ENCODE measurements around the gene SPESP1. TPM values are rescaled to one million over a fixed set of nuclear protein-coding genes. Genes with fewer than 3 reads are reported as not detected.

SPESP1 gene
- total RNA-seq (0.22 and 1.1 TPM in 2 replicates), polyA plus RNA-seq (0.13 and 0.17 TPM in 2 replicates), polyA minus RNA-seq (0.50 TPM in 1 of 2 replicates, not detected in the other)
- 0.70 TPM for total RNA-seq (2013)

- Histone ChIP-seq H3K4me2 (replicated peaks; ENCODE audit: low read depth, low read length, poor library complexity, severe bottlenecking) (peak within 1 kb of the TSS; percentile 28), H3K36me3 (replicated peaks in 1 of 2; ENCODE audit: control extremely low read depth in 1 of 2, control insufficient read depth in 1 of 2, extremely low read depth in 1 of 2, insufficient read depth in 2 of 2, low read length in 1 of 2) (no peaks in the 10 kb centered on the region), H4K20me1 (ENCODE audit: control insufficient read depth, insufficient read depth, low read length, poor library complexity, severe bottlenecking) (no peaks in the 10 kb centered on the region), H3K4me1 (ENCODE audit: control insufficient read depth in 2 of 2, insufficient read depth in 2 of 2, low read length in 2 of 2) (no peaks in the 10 kb centered on the region), H2AFZ (ENCODE audit: insufficient read depth, low read depth, low read length, poor library complexity, severe bottlenecking) (no peak within 1 kb of the TSS), H3K27ac (ENCODE audit: low read length in 2 of 2) (no peak within 1 kb of the TSS), H3K4me3 (ENCODE audit: control extremely low read depth in 1 of 5, extremely low read depth in 1 of 5, insufficient read depth in 1 of 5, low read depth in 2 of 5, low read length in 4 of 5) (peak within 1 kb of the TSS in 3 of 5 experiments; percentile 3 to 35 (median 17)), H3K9me3 (ENCODE audit: control extremely low read depth in 1 of 3, control insufficient read depth in 2 of 3, insufficient read depth in 1 of 3, low read length in 2 of 3) (peaks cover 0 to 14% (median 0%) of the 10 kb centered on the region in 3 donors), H3K9ac (ENCODE audit: low read length) (no peak within 1 kb of the TSS), H3K27me3 (replicated peaks in 1 of 4; ENCODE audit: control extremely low read depth in 1 of 4, control insufficient read depth in 3 of 4, insufficient read depth in 4 of 4, low read length in 3 of 4) (peaks cover 0 to 2% (median 0%) of the 10 kb centered on the region in 4 experiments), H3K79me2 (ENCODE audit: control insufficient read depth, insufficient read depth, low read length) (no peaks in the 10 kb centered on the region)
- TF ChIP-seq EZH2 (IDR thresholded peaks at IDR 0.05; ENCODE audit: borderline replicate concordance, insufficient read depth, low read depth, low read length, poor library complexity, severe bottlenecking) = no peak
- TF ChIP-seq, protein P1, sequence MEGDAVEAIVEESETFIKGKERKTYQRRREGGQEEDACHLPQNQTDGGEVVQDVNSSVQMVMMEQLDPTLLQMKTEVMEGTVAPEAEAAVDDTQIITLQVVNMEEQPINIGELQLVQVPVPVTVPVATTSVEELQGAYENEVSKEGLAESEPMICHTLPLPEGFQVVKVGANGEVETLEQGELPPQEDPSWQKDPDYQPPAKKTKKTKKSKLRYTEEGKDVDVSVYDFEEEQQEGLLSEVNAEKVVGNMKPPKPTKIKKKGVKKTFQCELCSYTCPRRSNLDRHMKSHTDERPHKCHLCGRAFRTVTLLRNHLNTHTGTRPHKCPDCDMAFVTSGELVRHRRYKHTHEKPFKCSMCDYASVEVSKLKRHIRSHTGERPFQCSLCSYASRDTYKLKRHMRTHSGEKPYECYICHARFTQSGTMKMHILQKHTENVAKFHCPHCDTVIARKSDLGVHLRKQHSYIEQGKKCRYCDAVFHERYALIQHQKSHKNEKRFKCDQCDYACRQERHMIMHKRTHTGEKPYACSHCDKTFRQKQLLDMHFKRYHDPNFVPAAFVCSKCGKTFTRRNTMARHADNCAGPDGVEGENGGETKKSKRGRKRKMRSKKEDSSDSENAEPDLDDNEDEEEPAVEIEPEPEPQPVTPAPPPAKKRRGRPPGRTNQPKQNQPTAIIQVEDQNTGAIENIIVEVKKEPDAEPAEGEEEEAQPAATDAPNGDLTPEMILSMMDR (IDR thresholded peaks at IDR 0.05) = no peak
- POLR2A ChIA-PET = no interaction called here
- Mint-ChIP-seq H3K27ac (no peak within 1 kb of the TSS), H3K27me3 (peaks cover 3% of the 10 kb centered on the region), H3K4me3 (peak within 1 kb of the TSS; percentile 65), H3K9me3 (ENCODE audit: insufficient read depth) (no peaks in the 10 kb centered on the region), H3K4me1 (no peaks in the 10 kb centered on the region)
- DNase-seq = peak; percentile 50
- CTCF ChIA-PET = no interaction called here
- ATAC-seq (ENCODE audit: low read depth) = peak; percentile 86
- WGBS (ENCODE audit: insufficient coverage) = 70% methylated on average over 70 of the region's 72 CpGs
- intact Hi-C loops (cut with micrococcal nuclease) = no loop called here
Observed at GRCh38 chr15:68930268-68931022, at the start of gene SPESP1. TSS of gene SPESP1 (plus strand) at chr15:68930525. CDS start at chr15:68930654, 129 bp downstream.

DNA sequence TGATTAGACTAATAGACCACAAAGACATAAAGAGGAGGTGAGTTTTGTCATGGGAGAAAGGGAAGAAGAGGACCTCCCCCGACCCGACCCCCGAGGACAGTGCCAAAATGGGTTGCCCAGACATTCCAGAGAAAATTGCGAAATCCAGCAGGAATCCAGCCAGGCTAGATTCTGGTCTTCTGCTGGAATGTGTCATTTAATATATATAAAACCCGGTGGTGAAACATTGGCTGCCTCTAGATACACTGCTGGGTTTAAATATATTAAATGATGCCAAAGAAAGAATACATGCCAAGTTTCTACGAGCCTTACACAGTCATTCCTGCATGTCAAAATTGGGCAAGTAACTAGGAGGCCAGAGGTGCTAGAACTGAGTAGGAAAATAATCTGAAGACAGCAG lies 45.3 kb upstream of the SPESP1 start:
- Histone ChIP-seq H3K4me1 (ENCODE audit: control insufficient read depth in 2 of 2, insufficient read depth in 2 of 2, low read length in 2 of 2) (peaks cover 0 to 3% of the 10 kb centered on the region in 2 donors), H3K27ac (ENCODE audit: low read length in 2 of 2) (no peak overlapping the region), H3K9ac (ENCODE audit: low read length) (no peak overlapping the region), H2AFZ (ENCODE audit: insufficient read depth, low read depth, low read length, poor library complexity, severe bottlenecking) (no peak overlapping the region), H3K79me2 (ENCODE audit: control insufficient read depth, insufficient read depth, low read length) (no peaks in the 10 kb centered on the region), H3K4me2 (replicated peaks; ENCODE audit: low read depth, low read length, poor library complexity, severe bottlenecking) (no peak overlapping the region), H3K9me3 (ENCODE audit: control extremely low read depth in 1 of 3, control insufficient read depth in 2 of 3, insufficient read depth in 1 of 3, low read length in 2 of 3) (no peaks in the 10 kb centered on the region), H3K4me3 (ENCODE audit: control extremely low read depth in 1 of 5, extremely low read depth in 1 of 5, insufficient read depth in 1 of 5, low read depth in 2 of 5, low read length in 4 of 5) (no peak overlapping the region), H3K36me3 (replicated peaks in 1 of 2; ENCODE audit: control extremely low read depth in 1 of 2, control insufficient read depth in 1 of 2, extremely low read depth in 1 of 2, insufficient read depth in 2 of 2, low read length in 1 of 2) (no peaks in the 10 kb centered on the region), H4K20me1 (ENCODE audit: control insufficient read depth, insufficient read depth, low read length, poor library complexity, severe bottlenecking) (no peaks in the 10 kb centered on the region), H3K27me3 (replicated peaks in 1 of 4; ENCODE audit: control extremely low read depth in 1 of 4, control insufficient read depth in 3 of 4, insufficient read depth in 4 of 4, low read length in 3 of 4) (peaks cover 0 to 2% (median 0%) of the 10 kb centered on the region in 4 experiments)
- CTCF ChIA-PET = interaction anchor here (2.4 kb wide), 1 partner anchor 9 kb away, joined by 10 read pairs; no protein-coding TSS in a partner anchor
- no peaks in the 10 kb centered on the region for H3K9me3 Mint-ChIP-seq (ENCODE audit: insufficient read depth)
- POLR2A ChIA-PET = no interaction called here
- intact Hi-C loops (cut with micrococcal nuclease) = no loop called here
- H3K4me1 Mint-ChIP-seq = peaks cover 2% of the 10 kb centered on the region
- peaks cover 10% of the 10 kb centered on the region for H3K27me3 Mint-ChIP-seq
- ATAC-seq (ENCODE audit: low read depth) = no peak
- no peak overlapping the region for H3K4me3 Mint-ChIP-seq
- no peak for TF ChIP-seq EZH2 (IDR thresholded peaks at IDR 0.05; ENCODE audit: borderline replicate concordance, insufficient read depth, low read depth, low read length, poor library complexity, severe bottlenecking)
- TF ChIP-seq, protein P1 (IDR thresholded peaks at IDR 0.05) = no peak
- 87% methylated on average over 4 of the region's 6 CpGs for WGBS (ENCODE audit: insufficient coverage)
- DNase-seq = no peak
- H3K27ac Mint-ChIP-seq = no peak overlapping the region

All from B cell (primary cell).